Prostate gland (tissue), 2 donors: ENCODE data around the gene NEUROD4.

Experiments used
- POLR2A ChIP-seq: fragments of 450-650 bp; IDR thresholded peaks from one replicate; pipeline ENCODE4 v1.6.1; 2016; ENCODE audit warnings: antibody characterized with exemption, mild to moderate bottlenecking
- TF ChIP-seq, protein P1 (sequence below), 4 experiments: fragments of 200-600 bp in 2 of 4; fragments of 450-650 bp in 2 of 4; sonication (generic) in 2 of 4; IDR thresholded peaks; 1 replicate in 3 of 4; 2 replicates in 1 of 4; pipeline ENCODE4 v1.5.1; 2016 to 2019; ENCODE audit warnings: antibody characterized with exemption in 4 of 4, mild to moderate bottlenecking in 2 of 4, moderate library complexity in 2 of 4

DNA sequence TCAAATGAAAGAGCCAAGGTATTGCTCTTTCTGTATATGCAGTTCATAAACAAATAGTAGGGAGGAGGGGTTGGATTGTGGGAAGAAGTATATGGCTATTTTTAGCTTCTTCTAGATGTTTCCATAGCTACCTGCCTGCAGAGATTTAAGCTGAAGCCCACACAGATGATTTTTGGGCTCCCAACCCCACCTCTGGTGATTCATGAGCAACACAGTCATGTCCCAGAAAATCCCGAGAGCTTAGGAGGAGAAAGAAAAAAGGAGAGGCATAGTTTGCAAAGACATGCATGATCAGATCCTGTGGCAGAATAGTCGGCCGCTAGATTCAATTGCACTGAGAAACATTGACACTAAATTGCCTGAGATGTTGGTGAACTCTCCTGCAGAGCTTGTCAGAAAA lies 49.0 kb upstream of the NEUROD4 start:
- no peak for TF ChIP-seq POLR2A
- TF ChIP-seq, protein P1, sequence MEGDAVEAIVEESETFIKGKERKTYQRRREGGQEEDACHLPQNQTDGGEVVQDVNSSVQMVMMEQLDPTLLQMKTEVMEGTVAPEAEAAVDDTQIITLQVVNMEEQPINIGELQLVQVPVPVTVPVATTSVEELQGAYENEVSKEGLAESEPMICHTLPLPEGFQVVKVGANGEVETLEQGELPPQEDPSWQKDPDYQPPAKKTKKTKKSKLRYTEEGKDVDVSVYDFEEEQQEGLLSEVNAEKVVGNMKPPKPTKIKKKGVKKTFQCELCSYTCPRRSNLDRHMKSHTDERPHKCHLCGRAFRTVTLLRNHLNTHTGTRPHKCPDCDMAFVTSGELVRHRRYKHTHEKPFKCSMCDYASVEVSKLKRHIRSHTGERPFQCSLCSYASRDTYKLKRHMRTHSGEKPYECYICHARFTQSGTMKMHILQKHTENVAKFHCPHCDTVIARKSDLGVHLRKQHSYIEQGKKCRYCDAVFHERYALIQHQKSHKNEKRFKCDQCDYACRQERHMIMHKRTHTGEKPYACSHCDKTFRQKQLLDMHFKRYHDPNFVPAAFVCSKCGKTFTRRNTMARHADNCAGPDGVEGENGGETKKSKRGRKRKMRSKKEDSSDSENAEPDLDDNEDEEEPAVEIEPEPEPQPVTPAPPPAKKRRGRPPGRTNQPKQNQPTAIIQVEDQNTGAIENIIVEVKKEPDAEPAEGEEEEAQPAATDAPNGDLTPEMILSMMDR (IDR thresholded peaks at IDR 0.05) = no peak
